MCF 10A (cell line): ENCODE measurements around the gene EPHA6. TPM values are rescaled to one million over a fixed set of nuclear protein-coding genes. Genes with fewer than 3 reads are reported as not detected.

Experiments used
- BruUV-seq: library from RNA; stranded (reverse); fragments of 400-500 nt; replicated peaks from 2 replicates; lab custom pipeline; 2021; lab: Mats Ljungman, UMichigan
- CTCF ChIA-PET: fragments of 300-600 bp; sonication (Branson Sonifier 250); formaldehyde crosslinking; extraction: SDS; loops from one replicate; lab custom pipeline; 2021; ENCODE audit warnings: antibody characterized with exemption, inconsistent platforms; lab: Yijun Ruan, JAX
- POLR2A ChIA-PET: fragments of 300-600, 350-650 bp; sonication (Branson Sonifier 250); formaldehyde crosslinking; extraction: SDS; loops from one replicate; lab custom pipeline; 2020; ENCODE audit warnings: antibody characterized with exemption, inconsistent platforms; lab: Yijun Ruan, JAX
- DNase-seq: peaks from one replicate; pipeline ENCODE4 v3.0.0-alpha.2; 2018; ENCODE audit not compliant: unreplicated experiment
- H3K27ac Mint-ChIP-seq: one replicate; pipeline ENCODE4 v1.8.0; 2022; ENCODE audit warnings: mild to moderate bottlenecking, low read depth, mixed read lengths; ENCODE audit not compliant: unreplicated experiment
- H3K27me3 Mint-ChIP-seq: one replicate; pipeline ENCODE4 v1.8.0; 2022; ENCODE audit warnings: mixed read lengths; ENCODE audit not compliant: insufficient read depth, unreplicated experiment
- H3K36me3 Mint-ChIP-seq: one replicate; pipeline ENCODE4 v1.8.0; 2022; ENCODE audit warnings: mild to moderate bottlenecking, moderate library complexity, mixed read lengths; ENCODE audit not compliant: insufficient read depth, unreplicated experiment
- H3K4me1 Mint-ChIP-seq: one replicate; pipeline ENCODE4 v1.8.0; 2022; ENCODE audit warnings: mixed read lengths; ENCODE audit not compliant: insufficient read depth, unreplicated experiment
- H3K4me3 Mint-ChIP-seq: one replicate; pipeline ENCODE4 v1.8.0; 2022; ENCODE audit warnings: mild to moderate bottlenecking, moderate library complexity, mixed read lengths; ENCODE audit not compliant: unreplicated experiment
- H3K9me3 Mint-ChIP-seq: one replicate; pipeline ENCODE4 v1.8.0; 2022; ENCODE audit warnings: mixed read lengths; ENCODE audit not compliant: unreplicated experiment
- CTCF ChIP-seq: fragments of 200-600 bp; IDR thresholded peaks from one replicate; pipeline ENCODE4 v1.8.0; 2022; ENCODE audit warnings: antibody characterized with exemption, mild to moderate bottlenecking; ENCODE audit not compliant: unreplicated experiment
- intact Hi-C: fragments of 100-400 bp; cut with micrococcal nuclease; formaldehyde crosslinking; loops from 2 replicates; pipeline ENCODE4 v1.14.1; 2022
- total RNA-seq: library from RNA; stranded (reverse); gene quantifications from 2 replicates; pipeline ENCODE4 v1.2.3, GENCODE V29; 2022

The EPHA6 gene
- total RNA-seq, 1 experiment from 2014 or later = 0.33 TPM

DNA sequence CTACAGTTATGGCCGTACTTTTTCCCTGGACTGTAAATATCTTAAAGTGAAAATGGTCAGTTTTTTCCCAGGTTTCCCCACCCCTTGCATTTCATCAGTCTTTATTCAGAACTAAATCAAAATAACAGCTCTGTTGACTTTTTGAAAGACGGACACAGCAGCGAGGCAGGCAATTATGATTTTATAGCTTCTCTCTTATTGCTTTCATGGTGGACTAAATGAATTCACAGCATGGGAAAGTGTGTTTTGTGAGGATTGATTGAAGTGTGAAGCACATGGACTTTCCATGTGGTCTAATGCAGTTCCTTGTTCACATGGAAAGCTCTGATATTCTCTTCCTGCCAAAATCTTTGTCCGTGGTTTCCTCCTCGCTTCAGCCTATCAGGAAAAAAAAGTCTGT lies 681.5 kb downstream of the EPHA6 start:
- TF ChIP-seq CTCF = no peak
- Mint-ChIP-seq H3K4me3 (no peak overlapping the region), H3K27ac (no peak overlapping the region), H3K9me3 (no peaks in the 10 kb centered on the region), H3K4me1 (no peaks in the 10 kb centered on the region), H3K27me3 (peaks cover 19% of the 10 kb centered on the region), H3K36me3 (peaks cover 5% of the 10 kb centered on the region)
- intact Hi-C loops = no loop called here
- ChIA-PET POLR2A (no interaction called here), CTCF (no interaction called here)
- no TSS peak for BruUV-seq
- DNase-seq = no peak

DNA sequence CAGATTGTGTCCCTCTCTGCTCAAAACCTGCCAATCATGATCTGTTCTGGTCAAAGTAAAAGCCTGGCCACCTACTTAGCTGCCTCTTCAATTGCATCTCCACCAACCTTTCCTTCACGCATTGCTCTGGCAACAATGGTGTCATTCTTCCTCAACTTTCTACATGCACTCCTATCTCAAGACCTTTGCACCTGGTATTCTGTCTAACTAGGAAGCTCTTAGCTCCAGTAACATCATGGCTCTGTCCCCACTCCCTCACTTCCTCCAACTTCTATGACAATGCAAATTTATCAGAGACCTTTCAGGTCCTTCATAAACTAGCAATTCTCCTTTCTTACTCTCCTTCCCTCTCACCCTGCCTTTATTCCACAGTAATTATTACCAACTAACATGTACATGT lies 682.7 kb downstream of the EPHA6 start:
- ChIA-PET POLR2A (no interaction called here), CTCF (no interaction called here)
- intact Hi-C loops = no loop called here
- Mint-ChIP-seq H3K4me3 (no peak overlapping the region), H3K9me3 (no peaks in the 10 kb centered on the region), H3K4me1 (no peaks in the 10 kb centered on the region), H3K36me3 (peaks cover 5% of the 10 kb centered on the region), H3K27me3 (peaks cover 19% of the 10 kb centered on the region), H3K27ac (no peak overlapping the region)
- BruUV-seq = no TSS peak
- no peak for DNase-seq
- TF ChIP-seq CTCF = no peak

DNA sequence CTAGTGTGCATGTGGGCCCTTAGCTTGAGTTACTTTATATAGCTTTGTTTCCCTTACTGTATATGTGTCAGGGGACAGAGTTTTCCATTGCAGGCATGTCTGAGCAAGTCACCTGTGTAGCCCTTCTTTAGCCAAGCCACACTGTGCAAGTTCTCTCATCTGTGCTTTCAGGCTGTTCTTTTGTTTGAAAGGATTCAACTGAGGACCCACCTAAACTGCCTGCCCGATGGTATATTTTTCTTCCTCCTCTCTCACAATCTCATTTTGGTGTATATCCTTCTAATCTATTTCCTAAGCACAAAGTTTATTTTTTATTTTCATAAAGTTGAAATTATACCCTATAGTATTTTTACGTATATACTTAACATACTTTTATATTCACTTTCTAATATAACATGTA lies 690.1 kb downstream of the EPHA6 start:
- Mint-ChIP-seq H3K9me3 (peaks cover 9% of the 10 kb centered on the region), H3K27me3 (peaks cover 12% of the 10 kb centered on the region), H3K27ac (no peak overlapping the region), H3K36me3 (no peaks in the 10 kb centered on the region), H3K4me1 (no peaks in the 10 kb centered on the region), H3K4me3 (no peak overlapping the region)
- BruUV-seq = no TSS peak
- no peak for TF ChIP-seq CTCF
- ChIA-PET CTCF (no interaction called here), POLR2A (no interaction called here)
- intact Hi-C loops = no loop called here
- no peak for DNase-seq

DNA sequence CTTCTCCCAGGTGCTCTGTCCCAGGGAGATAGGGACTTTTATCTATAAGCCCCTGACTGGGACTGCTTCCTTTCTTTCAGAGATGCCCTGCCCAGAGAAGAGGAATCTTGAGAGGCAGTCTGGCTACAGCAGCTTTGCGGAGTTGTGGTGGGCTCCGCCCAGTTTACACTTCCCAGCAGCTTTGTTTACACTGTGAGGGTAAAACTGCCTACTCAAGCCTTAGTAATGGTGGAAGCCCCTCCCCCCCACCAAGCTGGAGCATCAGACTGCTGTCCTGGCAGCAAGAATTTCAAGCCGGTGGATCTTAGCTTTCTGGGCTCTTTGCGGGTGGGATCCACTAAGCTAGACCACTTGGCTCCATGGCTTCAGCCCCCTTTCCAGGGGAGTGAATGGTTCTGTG lies 696.4 kb downstream of the EPHA6 start:
- no peaks in the 10 kb centered on the region for H3K36me3 Mint-ChIP-seq
- no peak for DNase-seq
- TF ChIP-seq CTCF = no peak
- BruUV-seq = no TSS peak
- intact Hi-C loops = no loop called here
- CTCF ChIA-PET = interaction anchor here (0.6 to 0.9 kb wide), 4 partner anchors 16 to 261 kb away, joined by 3 to 4 read pairs (median 3); no protein-coding TSS in a partner anchor
- POLR2A ChIA-PET = interaction anchor here (0.6 kb wide), 1 partner anchor 12 kb away, joined by 3 read pairs; no protein-coding TSS in a partner anchor
- no peak overlapping the region for H3K4me3 Mint-ChIP-seq
- no peaks in the 10 kb centered on the region for H3K4me1 Mint-ChIP-seq
- no peak overlapping the region for H3K27ac Mint-ChIP-seq
- H3K9me3 Mint-ChIP-seq = peaks cover 8% of the 10 kb centered on the region
- peaks cover 16% of the 10 kb centered on the region for H3K27me3 Mint-ChIP-seq
